ENCODE results near the gene CDC20B. TPM values are rescaled to one million over a fixed set of nuclear protein-coding genes. Genes with fewer than 3 reads are reported as not detected.

Gene CDC20B
- total and polyA plus RNA-seq, 4 donors, result 0.28 TPM; not detected in 3

DNA sequence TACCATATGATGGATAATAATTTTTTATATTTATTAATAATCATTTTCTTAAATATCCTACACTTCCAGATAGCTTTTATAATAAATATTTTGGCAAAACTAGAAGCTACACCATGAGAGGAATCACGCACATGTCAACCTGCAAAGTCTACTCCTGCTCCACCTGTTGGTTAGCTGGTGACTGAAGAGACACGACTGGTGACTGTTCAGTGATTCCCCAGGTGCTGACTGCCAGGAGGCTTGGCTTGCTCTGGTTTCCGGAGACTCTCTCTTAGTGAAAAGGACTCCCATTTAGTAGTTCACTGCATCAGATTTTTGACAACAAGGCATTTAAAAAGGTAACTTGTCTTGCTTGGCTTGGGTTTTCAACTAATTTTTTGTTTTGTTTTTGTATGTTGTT is 49.6 kb downstream of the CDC20B start:
- no peaks in the 10 kb centered on the region for H3K4me1 ChIP-seq (ENCODE audit: control insufficient read depth in 4 of 4, insufficient read depth in 4 of 4, low read length in 3 of 4)
- H3K36me3 ChIP-seq (ENCODE audit: control insufficient read depth in 4 of 4, insufficient read depth in 3 of 4, low read depth in 1 of 4, low read length in 3 of 4), result no peaks in the 10 kb centered on the region
- 75% methylated on average over 3 of the region's 3 CpGs for WGBS
- no peaks in the 10 kb centered on the region for H3K9me3 ChIP-seq (ENCODE audit: control insufficient read depth in 4 of 4, low read length in 3 of 4)
- no peak overlapping the region for H3K9ac ChIP-seq (ENCODE audit: low read depth in 1 of 2, low read length in 2 of 2)
- TF ChIP-seq RXRA (IDR thresholded peaks at IDR 0.05), result no peak
- no peak for TF ChIP-seq TAF1 (conservative IDR thresholded peaks at IDR 0.05)
- TF ChIP-seq, protein P1, sequence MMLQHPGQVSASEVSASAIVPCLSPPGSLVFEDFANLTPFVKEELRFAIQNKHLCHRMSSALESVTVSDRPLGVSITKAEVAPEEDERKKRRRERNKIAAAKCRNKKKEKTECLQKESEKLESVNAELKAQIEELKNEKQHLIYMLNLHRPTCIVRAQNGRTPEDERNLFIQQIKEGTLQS (IDR thresholded peaks at IDR 0.05), result no peak
- TF ChIP-seq EGR1 (IDR thresholded peaks at IDR 0.05; ENCODE audit: low read depth in 2 of 2), result no peak
- TF ChIP-seq, protein P2, sequence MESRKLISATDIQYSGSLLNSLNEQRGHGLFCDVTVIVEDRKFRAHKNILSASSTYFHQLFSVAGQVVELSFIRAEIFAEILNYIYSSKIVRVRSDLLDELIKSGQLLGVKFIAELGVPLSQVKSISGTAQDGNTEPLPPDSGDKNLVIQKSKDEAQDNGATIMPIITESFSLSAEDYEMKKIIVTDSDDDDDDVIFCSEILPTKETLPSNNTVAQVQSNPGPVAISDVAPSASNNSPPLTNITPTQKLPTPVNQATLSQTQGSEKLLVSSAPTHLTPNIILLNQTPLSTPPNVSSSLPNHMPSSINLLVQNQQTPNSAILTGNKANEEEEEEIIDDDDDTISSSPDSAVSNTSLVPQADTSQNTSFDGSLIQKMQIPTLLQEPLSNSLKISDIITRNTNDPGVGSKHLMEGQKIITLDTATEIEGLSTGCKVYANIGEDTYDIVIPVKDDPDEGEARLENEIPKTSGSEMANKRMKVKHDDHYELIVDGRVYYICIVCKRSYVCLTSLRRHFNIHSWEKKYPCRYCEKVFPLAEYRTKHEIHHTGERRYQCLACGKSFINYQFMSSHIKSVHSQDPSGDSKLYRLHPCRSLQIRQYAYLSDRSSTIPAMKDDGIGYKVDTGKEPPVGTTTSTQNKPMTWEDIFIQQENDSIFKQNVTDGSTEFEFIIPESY (IDR thresholded peaks at IDR 0.05), result no peak
- TF ChIP-seq HNF4G (IDR thresholded peaks at IDR 0.05), result no peak
- TF ChIP-seq JUND (IDR thresholded peaks at IDR 0.05), result no peak
- no peak for TF ChIP-seq FOXA2 (IDR thresholded peaks at IDR 0.05)
- no peak for TF ChIP-seq GABPA (IDR thresholded peaks at IDR 0.05 in 1 of 2, conservative IDR thresholded peaks at IDR 0.05 in 1 of 2)
- no peaks in the 10 kb centered on the region for H3K27me3 ChIP-seq (ENCODE audit: control insufficient read depth in 4 of 4, insufficient read depth in 4 of 4, low read length in 3 of 4)
- no peak overlapping the region for H3K4me3 ChIP-seq (ENCODE audit: low read depth in 1 of 3, low read length in 3 of 3)
- no peak overlapping the region for H3K27ac ChIP-seq (ENCODE audit: low read depth in 1 of 2, low read length in 2 of 2)
- no peak for DNase-seq (ENCODE audit: low spot score)

DNA sequence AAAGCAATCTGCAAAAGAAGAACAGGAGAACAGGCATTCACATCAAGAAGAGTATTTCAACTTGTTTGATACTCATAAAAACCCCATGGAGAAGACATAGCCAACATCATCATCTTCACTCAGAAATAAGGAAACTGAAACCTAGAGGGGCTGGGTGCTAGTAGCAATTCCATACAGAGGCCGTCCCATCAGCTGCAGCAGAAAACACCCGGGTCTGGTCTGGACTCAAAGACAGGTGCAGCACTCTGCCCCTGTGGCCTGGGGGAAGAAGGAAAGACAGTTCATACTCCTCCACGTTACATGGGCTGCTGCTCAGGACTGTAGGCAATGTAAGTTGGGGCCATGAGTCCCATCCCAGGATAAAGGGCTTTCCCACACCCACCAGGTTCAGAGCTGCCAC is 58.9 kb downstream of the CDC20B start:
- Histone ChIP-seq H3K9me3 (ENCODE audit: control insufficient read depth in 4 of 4, low read length in 3 of 4) (no peaks in the 10 kb centered on the region), H3K36me3 (ENCODE audit: control insufficient read depth in 4 of 4, insufficient read depth in 3 of 4, low read depth in 1 of 4, low read length in 3 of 4) (no peaks in the 10 kb centered on the region), H3K4me3 (ENCODE audit: low read depth in 1 of 3, low read length in 3 of 3) (no peak overlapping the region), H3K9ac (ENCODE audit: low read depth in 1 of 2, low read length in 2 of 2) (no peak overlapping the region), H3K4me1 (ENCODE audit: control insufficient read depth in 4 of 4, insufficient read depth in 4 of 4, low read length in 3 of 4) (no peaks in the 10 kb centered on the region), H3K27me3 (ENCODE audit: control insufficient read depth in 4 of 4, insufficient read depth in 4 of 4, low read length in 3 of 4) (no peaks in the 10 kb centered on the region), H3K27ac (ENCODE audit: low read depth in 1 of 2, low read length in 2 of 2) (no peak overlapping the region)
- TF ChIP-seq, protein P2 (IDR thresholded peaks at IDR 0.05), result no peak
- TF ChIP-seq HNF4G (IDR thresholded peaks at IDR 0.05) (no peak), YY1 (IDR thresholded peaks at IDR 0.05) (no peak), FOXA2 (IDR thresholded peaks at IDR 0.05) (no peak), TAF1 (conservative IDR thresholded peaks at IDR 0.05) (no peak), FOXA1 (IDR thresholded peaks at IDR 0.05) (no peak), EGR1 (IDR thresholded peaks at IDR 0.05; ENCODE audit: low read depth in 2 of 2) (no peak), RXRA (IDR thresholded peaks at IDR 0.05) (no peak), JUND (IDR thresholded peaks at IDR 0.05) (no peak), HNF4A (conservative IDR thresholded peaks at IDR 0.05) (no peak), GABPA (IDR thresholded peaks at IDR 0.05 in 1 of 2, conservative IDR thresholded peaks at IDR 0.05 in 1 of 2) (no peak), NR2F2 (IDR thresholded peaks at IDR 0.05) (no peak), SP1 (IDR thresholded peaks at IDR 0.05) (no peak), RAD21 (IDR thresholded peaks at IDR 0.05) (no peak)
- TF ChIP-seq, protein P3, sequence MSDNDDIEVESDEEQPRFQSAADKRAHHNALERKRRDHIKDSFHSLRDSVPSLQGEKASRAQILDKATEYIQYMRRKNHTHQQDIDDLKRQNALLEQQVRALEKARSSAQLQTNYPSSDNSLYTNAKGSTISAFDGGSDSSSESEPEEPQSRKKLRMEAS (IDR thresholded peaks at IDR 0.05), result no peak
- TF ChIP-seq, protein P4, sequence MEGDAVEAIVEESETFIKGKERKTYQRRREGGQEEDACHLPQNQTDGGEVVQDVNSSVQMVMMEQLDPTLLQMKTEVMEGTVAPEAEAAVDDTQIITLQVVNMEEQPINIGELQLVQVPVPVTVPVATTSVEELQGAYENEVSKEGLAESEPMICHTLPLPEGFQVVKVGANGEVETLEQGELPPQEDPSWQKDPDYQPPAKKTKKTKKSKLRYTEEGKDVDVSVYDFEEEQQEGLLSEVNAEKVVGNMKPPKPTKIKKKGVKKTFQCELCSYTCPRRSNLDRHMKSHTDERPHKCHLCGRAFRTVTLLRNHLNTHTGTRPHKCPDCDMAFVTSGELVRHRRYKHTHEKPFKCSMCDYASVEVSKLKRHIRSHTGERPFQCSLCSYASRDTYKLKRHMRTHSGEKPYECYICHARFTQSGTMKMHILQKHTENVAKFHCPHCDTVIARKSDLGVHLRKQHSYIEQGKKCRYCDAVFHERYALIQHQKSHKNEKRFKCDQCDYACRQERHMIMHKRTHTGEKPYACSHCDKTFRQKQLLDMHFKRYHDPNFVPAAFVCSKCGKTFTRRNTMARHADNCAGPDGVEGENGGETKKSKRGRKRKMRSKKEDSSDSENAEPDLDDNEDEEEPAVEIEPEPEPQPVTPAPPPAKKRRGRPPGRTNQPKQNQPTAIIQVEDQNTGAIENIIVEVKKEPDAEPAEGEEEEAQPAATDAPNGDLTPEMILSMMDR (IDR thresholded peaks at IDR 0.05; ENCODE audit: low read depth, low read length, missing input control), result no peak
- TF ChIP-seq, protein P5, sequence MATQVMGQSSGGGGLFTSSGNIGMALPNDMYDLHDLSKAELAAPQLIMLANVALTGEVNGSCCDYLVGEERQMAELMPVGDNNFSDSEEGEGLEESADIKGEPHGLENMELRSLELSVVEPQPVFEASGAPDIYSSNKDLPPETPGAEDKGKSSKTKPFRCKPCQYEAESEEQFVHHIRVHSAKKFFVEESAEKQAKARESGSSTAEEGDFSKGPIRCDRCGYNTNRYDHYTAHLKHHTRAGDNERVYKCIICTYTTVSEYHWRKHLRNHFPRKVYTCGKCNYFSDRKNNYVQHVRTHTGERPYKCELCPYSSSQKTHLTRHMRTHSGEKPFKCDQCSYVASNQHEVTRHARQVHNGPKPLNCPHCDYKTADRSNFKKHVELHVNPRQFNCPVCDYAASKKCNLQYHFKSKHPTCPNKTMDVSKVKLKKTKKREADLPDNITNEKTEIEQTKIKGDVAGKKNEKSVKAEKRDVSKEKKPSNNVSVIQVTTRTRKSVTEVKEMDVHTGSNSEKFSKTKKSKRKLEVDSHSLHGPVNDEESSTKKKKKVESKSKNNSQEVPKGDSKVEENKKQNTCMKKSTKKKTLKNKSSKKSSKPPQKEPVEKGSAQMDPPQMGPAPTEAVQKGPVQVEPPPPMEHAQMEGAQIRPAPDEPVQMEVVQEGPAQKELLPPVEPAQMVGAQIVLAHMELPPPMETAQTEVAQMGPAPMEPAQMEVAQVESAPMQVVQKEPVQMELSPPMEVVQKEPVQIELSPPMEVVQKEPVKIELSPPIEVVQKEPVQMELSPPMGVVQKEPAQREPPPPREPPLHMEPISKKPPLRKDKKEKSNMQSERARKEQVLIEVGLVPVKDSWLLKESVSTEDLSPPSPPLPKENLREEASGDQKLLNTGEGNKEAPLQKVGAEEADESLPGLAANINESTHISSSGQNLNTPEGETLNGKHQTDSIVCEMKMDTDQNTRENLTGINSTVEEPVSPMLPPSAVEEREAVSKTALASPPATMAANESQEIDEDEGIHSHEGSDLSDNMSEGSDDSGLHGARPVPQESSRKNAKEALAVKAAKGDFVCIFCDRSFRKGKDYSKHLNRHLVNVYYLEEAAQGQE (IDR thresholded peaks at IDR 0.05), result no peak
- TF ChIP-seq, protein P1 (IDR thresholded peaks at IDR 0.05), result no peak
- no peak for DNase-seq (ENCODE audit: low spot score)
- WGBS, result 85% methylated on average over 3 of the region's 3 CpGs

Measured in liver (tissue), 9 donors.